ENCODE results near the gene NKD1.

Gene NKD1

DNA sequence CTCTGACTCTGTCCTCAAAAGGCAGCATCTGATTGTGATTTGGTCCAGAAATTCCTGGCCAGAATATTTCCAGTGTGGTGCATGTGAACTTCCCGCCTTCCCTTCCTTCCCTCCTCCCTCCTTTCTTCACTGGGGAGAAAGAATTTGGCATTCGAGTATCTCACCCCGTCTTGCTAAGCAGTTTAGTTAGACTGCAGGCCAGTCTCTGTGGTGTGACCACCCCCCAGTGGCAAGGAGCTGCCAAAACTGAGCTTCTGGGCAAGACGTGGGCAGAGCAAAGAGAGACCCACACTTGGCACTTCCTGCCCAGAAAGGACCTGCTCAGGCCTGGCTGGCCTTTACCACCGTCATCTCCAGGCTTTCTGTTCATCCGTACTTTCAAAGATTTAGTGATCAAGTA is 96.5 kb downstream of the NKD1 start:
- H3K36me3 ChIP-seq (ENCODE audit: control insufficient read depth, insufficient read depth, low read length): no peaks in the 10 kb centered on the region
- H3K9me3 ChIP-seq (ENCODE audit: control insufficient read depth, insufficient read depth, low read length): no peaks in the 10 kb centered on the region
- no peaks in the 10 kb centered on the region for H3K27me3 ChIP-seq (ENCODE audit: control insufficient read depth, insufficient read depth, low read length)
- no peak overlapping the region for H3K4me3 ChIP-seq (ENCODE audit: low read depth, low read length)
- H3K4me1 ChIP-seq (ENCODE audit: control insufficient read depth, insufficient read depth, low read length): no peaks in the 10 kb centered on the region
- H3K9ac ChIP-seq (ENCODE audit: low read depth, low read length): no peak overlapping the region

DNA sequence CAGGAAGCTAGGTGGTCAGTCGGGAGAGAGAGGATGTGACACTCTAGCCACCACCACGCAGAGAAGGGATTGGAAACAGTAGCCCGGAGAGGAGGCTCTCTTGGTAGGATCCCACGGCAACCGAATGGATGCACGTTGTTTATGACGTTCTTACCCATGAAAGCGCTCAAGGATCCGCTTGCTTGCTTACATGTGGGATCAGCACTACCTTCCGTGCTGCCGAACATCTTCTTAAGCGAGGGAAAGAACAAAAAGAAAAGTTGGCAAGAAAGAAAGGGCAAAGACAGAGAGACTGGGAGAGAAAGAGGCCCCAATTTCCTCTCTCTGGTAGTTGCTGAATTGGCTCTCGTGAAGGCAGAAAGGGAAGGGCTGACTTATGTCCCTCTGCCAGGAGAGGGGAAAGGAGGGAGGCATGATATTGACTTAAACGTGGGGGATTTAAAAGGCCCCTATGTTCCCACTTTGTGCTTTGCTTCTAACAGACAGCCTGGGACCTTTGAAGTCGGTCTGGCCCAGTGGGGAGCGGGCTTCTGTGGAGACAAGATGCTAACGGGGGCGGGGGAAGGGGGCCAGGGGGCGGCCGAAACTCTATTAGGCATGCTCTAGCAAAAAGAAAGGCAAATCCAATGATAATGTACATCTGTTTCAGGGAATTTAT is 97.5 kb downstream of the NKD1 start:
- H3K36me3 ChIP-seq (ENCODE audit: control insufficient read depth, insufficient read depth, low read length): no peaks in the 10 kb centered on the region
- no peak overlapping the region for H3K9ac ChIP-seq (ENCODE audit: low read depth, low read length)
- no peak overlapping the region for H3K4me3 ChIP-seq (ENCODE audit: low read depth, low read length)
- H3K9me3 ChIP-seq (ENCODE audit: control insufficient read depth, insufficient read depth, low read length): no peaks in the 10 kb centered on the region
- H3K27me3 ChIP-seq (ENCODE audit: control insufficient read depth, insufficient read depth, low read length): no peaks in the 10 kb centered on the region
- H3K4me1 ChIP-seq (ENCODE audit: control insufficient read depth, insufficient read depth, low read length): no peaks in the 10 kb centered on the region

DNA sequence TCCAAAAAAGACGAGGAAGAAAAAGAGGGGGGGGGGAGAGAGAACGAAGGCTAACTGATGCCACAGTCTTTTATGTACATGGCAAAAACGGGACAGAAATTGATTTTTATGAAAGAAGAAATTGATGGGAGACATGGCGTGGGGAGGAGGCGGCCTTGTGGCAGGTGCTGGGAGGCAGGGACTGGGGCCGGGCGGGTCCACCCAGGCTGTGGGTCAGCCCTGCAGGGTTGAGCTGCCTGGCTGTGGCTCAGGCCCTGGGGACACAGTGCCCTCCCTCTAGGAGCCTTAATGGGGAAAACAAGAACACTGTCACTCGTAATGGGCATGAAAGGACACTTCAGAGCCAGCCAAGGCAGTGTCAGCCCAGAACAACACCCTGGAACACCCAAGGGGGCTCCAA is 98.1 kb downstream of the NKD1 start:
- H3K4me1 ChIP-seq (ENCODE audit: control insufficient read depth, insufficient read depth, low read length): no peaks in the 10 kb centered on the region
- no peaks in the 10 kb centered on the region for H3K36me3 ChIP-seq (ENCODE audit: control insufficient read depth, insufficient read depth, low read length)
- no peak overlapping the region for H3K4me3 ChIP-seq (ENCODE audit: low read depth, low read length)
- no peaks in the 10 kb centered on the region for H3K9me3 ChIP-seq (ENCODE audit: control insufficient read depth, insufficient read depth, low read length)
- H3K9ac ChIP-seq (ENCODE audit: low read depth, low read length): no peak overlapping the region
- H3K27me3 ChIP-seq (ENCODE audit: control insufficient read depth, insufficient read depth, low read length): no peaks in the 10 kb centered on the region

DNA sequence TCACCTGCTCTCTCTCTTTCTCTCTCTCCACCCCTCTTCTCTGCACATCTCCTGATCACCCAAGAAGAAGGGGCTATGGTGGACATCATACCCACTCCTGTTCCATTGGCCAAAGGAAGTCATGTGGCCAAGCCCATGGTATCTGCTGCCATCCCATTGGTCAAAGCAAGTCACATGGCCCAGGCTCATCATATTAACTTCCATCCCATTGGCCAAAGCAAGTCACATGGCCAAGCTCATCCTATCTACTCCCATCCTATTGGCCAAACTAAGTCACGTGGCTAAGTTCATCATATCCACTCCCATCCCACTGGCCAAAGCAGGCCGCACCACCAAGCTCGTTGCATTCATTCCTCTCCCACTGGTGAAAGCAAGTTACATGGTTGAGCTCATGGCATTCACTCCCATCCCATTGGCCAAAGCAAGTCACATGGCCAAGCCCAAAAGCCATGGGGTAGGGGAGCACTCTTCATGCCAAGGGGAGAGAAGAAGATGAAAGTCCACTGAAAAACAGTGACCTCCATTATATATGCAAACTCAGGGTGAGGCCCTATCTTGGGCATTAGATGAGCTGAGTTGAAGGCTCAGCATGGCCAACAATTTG is 103.7 kb downstream of the NKD1 start:
- H3K4me3 ChIP-seq (ENCODE audit: low read depth, low read length): no peak overlapping the region
- H3K9me3 ChIP-seq (ENCODE audit: control insufficient read depth, insufficient read depth, low read length): no peaks in the 10 kb centered on the region
- no peaks in the 10 kb centered on the region for H3K36me3 ChIP-seq (ENCODE audit: control insufficient read depth, insufficient read depth, low read length)
- no peak overlapping the region for H3K9ac ChIP-seq (ENCODE audit: low read depth, low read length)
- no peaks in the 10 kb centered on the region for H3K27me3 ChIP-seq (ENCODE audit: control insufficient read depth, insufficient read depth, low read length)
- no peaks in the 10 kb centered on the region for H3K4me1 ChIP-seq (ENCODE audit: control insufficient read depth, insufficient read depth, low read length)

DNA sequence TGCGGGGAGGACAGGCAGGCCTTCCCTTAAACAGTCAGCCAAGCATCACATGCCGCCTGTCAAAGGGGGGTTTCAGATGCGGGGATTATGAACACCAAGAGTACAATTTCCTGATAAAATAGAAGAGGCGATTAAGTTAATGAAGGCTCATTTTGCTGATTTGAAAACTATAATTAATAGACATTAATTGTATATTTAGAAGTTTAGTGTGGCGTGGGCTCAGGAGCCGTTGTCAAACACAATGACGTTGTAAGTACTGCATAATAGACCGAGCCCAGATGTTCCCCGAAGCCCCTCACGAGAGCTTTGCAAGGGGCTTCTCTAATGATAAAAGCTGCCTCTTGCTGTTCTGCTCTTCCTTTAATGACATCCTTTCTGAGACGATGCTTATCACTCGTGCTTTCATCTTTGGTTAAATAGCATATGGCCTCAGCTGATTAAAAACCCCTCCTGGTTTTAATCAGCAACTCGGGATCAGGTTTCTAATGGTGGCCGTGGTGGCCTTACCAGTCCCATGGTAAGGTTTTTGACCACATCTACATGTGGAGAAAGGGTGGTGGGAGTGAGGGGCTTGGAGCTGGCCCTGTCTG is 104.7 kb downstream of the NKD1 start:
- Histone ChIP-seq H3K36me3 (ENCODE audit: control insufficient read depth, insufficient read depth, low read length) (no peaks in the 10 kb centered on the region), H3K9me3 (ENCODE audit: control insufficient read depth, insufficient read depth, low read length) (no peaks in the 10 kb centered on the region), H3K4me1 (ENCODE audit: control insufficient read depth, insufficient read depth, low read length) (no peaks in the 10 kb centered on the region), H3K9ac (ENCODE audit: low read depth, low read length) (no peak overlapping the region), H3K27me3 (ENCODE audit: control insufficient read depth, insufficient read depth, low read length) (no peaks in the 10 kb centered on the region), H3K4me3 (ENCODE audit: low read depth, low read length) (no peak overlapping the region)

DNA sequence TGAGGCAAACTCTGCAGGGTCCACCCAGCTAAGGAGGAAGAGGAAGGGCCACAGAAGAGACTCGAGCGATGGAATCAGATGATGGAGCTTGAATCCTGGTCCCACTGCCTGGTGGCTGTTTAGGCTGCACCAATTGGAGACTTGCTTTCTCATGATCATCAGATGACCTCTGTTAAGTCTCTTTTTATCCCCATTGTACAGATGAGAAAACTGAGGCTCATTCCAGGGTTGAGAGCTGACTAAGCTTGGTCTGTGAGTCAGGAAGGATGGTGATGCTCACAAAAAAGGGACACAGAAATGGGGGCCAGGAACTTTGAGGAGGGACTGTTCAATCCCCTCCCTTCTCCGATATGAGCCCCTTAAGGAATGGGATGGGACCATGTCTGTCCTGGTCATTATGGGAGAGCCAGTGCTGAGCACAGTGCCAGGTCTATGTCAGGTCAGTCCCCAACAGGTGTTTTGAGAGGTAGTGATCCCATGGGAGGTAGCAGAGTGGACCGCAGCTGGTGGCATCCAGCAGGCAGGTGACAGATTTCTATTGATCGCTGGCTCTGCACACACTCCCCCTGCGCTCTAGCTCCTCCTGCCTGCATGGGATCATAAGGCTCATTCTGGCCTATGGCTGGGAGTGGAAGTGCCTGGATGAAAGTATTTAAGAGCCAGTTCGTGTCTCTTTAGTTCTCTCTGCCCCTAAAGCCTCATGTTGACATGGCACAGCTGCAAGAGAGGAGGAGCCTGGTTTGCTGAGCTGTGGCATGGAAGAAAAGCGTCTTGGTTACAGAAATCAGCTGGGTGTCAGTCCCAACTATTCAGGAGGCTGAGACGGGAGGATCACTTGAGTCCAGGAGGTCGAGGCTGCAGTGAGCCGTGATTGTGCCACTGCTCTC is 105.7 kb downstream of the NKD1 start:
- no peaks in the 10 kb centered on the region for H3K36me3 ChIP-seq (ENCODE audit: control insufficient read depth, insufficient read depth, low read length)
- no peaks in the 10 kb centered on the region for H3K27me3 ChIP-seq (ENCODE audit: control insufficient read depth, insufficient read depth, low read length)
- no peak overlapping the region for H3K9ac ChIP-seq (ENCODE audit: low read depth, low read length)
- H3K4me3 ChIP-seq (ENCODE audit: low read depth, low read length): no peak overlapping the region
- no peaks in the 10 kb centered on the region for H3K4me1 ChIP-seq (ENCODE audit: control insufficient read depth, insufficient read depth, low read length)
- no peaks in the 10 kb centered on the region for H3K9me3 ChIP-seq (ENCODE audit: control insufficient read depth, insufficient read depth, low read length)

DNA sequence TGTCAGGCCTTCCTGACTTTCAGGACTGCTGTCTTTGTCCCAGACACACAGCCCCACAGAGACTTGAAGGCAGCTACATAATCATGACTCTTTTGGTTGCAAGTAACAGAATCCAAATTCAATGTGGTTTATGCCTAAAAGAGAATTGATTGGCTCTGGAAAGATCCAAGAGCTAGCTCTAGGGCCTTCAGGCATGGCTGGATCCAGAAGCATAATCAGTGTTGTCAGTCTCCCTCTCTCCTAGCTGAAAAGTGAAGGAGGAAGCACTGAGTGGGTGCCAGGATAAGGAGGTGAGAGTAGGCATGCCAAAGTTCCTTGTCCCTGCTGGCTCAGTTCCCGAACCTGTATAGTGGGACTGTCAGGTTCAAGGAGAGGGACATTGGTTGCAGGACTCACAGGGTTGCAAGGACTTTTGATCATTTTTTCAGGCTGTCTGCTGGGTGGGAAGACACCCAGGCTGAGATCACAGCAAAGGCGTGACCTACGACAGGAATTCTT is 107.4 kb downstream of the NKD1 start:
- H3K9ac ChIP-seq (ENCODE audit: low read depth, low read length): no peak overlapping the region
- no peaks in the 10 kb centered on the region for H3K4me1 ChIP-seq (ENCODE audit: control insufficient read depth, insufficient read depth, low read length)
- no peak overlapping the region for H3K4me3 ChIP-seq (ENCODE audit: low read depth, low read length)
- no peaks in the 10 kb centered on the region for H3K27me3 ChIP-seq (ENCODE audit: control insufficient read depth, insufficient read depth, low read length)
- no peaks in the 10 kb centered on the region for H3K36me3 ChIP-seq (ENCODE audit: control insufficient read depth, insufficient read depth, low read length)
- H3K9me3 ChIP-seq (ENCODE audit: control insufficient read depth, insufficient read depth, low read length): no peaks in the 10 kb centered on the region

DNA sequence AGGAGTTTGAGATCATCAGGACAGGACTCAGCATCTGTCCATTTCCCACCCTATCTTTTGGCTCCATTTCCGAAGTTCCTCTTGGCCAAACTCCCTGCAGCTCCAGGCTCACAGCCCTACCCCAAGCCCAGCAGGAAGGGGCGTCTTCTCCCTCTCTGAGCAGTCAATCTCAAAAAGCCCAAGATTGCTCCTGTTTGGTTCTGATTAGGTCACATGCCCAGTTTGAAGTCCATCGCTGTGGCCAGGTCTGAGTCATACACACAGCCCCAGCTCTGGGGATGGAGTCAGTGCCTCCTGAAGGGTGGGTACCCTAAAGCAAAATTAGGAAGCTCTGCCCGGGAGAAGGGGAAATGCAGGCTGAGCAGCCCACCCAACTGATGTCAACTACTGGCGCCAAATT is 109.0 kb downstream of the NKD1 start:
- Histone ChIP-seq H3K4me1 (ENCODE audit: control insufficient read depth, insufficient read depth, low read length) (no peaks in the 10 kb centered on the region), H3K4me3 (ENCODE audit: low read depth, low read length) (no peak overlapping the region), H3K9ac (ENCODE audit: low read depth, low read length) (no peak overlapping the region), H3K36me3 (ENCODE audit: control insufficient read depth, insufficient read depth, low read length) (no peaks in the 10 kb centered on the region), H3K27me3 (ENCODE audit: control insufficient read depth, insufficient read depth, low read length) (no peaks in the 10 kb centered on the region), H3K9me3 (ENCODE audit: control insufficient read depth, insufficient read depth, low read length) (no peaks in the 10 kb centered on the region)

DNA sequence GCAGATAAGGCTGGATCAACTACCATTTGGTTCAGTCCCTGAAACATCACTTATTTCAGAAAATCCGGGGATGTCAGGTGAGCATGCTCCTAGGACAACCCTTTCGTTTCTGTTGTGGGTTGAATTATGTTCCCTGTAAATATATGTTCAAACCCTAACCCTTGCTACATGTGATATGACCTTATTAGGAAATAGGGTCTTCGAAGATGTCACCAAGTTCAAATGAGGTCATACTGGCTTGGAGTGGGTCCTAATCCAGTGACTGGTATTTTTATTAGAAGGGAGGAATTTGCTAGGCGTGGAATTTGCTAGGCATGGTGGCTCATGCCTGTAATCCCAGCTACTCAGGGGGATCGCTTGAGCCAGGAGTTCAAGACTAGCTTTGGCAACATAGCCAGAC is 111.6 kb downstream of the NKD1 start:
- Histone ChIP-seq H3K27me3 (ENCODE audit: control insufficient read depth, insufficient read depth, low read length) (peaks cover 3% of the 10 kb centered on the region), H3K9me3 (ENCODE audit: control insufficient read depth, insufficient read depth, low read length) (no peaks in the 10 kb centered on the region), H3K4me3 (ENCODE audit: low read depth, low read length) (no peak overlapping the region), H3K4me1 (ENCODE audit: control insufficient read depth, insufficient read depth, low read length) (no peaks in the 10 kb centered on the region), H3K9ac (ENCODE audit: low read depth, low read length) (no peak overlapping the region), H3K36me3 (ENCODE audit: control insufficient read depth, insufficient read depth, low read length) (no peaks in the 10 kb centered on the region)

DNA sequence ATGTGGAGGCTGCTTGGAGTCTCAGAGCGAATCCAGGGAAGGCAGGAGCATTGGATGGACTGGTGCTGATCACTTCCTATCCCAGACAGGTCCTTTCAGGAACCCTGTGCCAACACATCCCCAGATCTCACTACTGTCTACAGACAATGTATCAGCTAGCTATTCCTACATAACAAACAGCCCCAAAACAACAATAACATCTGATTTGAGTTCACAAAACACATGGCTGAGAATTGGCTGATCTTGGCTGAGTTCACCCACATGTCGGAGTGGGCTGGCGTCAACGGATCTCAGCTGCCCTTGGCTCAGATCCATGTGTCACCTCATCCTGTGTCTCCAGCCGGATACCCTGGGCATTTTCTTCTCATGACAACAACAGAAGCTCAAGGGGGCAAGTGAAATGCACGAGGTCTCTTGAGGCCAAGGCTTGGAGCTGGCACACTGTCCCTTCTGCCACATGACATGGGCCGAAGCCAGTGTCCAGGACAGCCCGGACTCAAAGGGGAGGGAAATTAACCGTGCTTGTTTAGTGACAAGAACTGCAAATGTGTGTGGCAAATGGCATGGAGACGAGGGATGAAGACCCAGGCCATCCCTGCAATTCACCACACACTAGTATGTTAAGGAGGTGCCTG is 114.2 kb downstream of the NKD1 start:
- H3K9me3 ChIP-seq (ENCODE audit: control insufficient read depth, insufficient read depth, low read length): no peaks in the 10 kb centered on the region
- H3K36me3 ChIP-seq (ENCODE audit: control insufficient read depth, insufficient read depth, low read length): no peaks in the 10 kb centered on the region
- H3K4me1 ChIP-seq (ENCODE audit: control insufficient read depth, insufficient read depth, low read length): no peaks in the 10 kb centered on the region
- H3K27me3 ChIP-seq (ENCODE audit: control insufficient read depth, insufficient read depth, low read length): peaks cover 3% of the 10 kb centered on the region
- no peak overlapping the region for H3K4me3 ChIP-seq (ENCODE audit: low read depth, low read length)
- H3K9ac ChIP-seq (ENCODE audit: low read depth, low read length): no peak overlapping the region

DNA sequence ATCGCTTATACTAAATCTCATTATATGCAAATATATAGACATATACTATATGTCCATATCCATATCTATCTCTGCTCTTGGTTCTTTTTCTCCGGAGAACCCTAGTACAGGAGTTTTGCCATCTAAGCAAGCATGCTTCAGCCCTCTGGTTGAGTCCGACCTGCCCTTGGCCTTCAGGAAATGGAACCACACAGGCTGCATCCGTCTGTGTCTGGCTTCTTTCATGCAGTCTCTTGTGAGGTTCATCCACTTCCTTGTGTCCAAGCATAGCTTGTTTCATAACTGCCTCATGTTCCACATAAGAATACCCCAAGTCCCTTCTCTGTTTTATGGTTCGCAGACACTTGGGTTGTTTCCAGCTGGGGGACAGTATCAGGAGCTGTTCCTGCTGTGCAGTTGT is 116.1 kb downstream of the NKD1 start:
- H3K36me3 ChIP-seq (ENCODE audit: control insufficient read depth, insufficient read depth, low read length): no peaks in the 10 kb centered on the region
- peaks cover 3% of the 10 kb centered on the region for H3K27me3 ChIP-seq (ENCODE audit: control insufficient read depth, insufficient read depth, low read length)
- H3K9me3 ChIP-seq (ENCODE audit: control insufficient read depth, insufficient read depth, low read length): no peaks in the 10 kb centered on the region
- H3K4me3 ChIP-seq (ENCODE audit: low read depth, low read length): no peak overlapping the region
- H3K4me1 ChIP-seq (ENCODE audit: control insufficient read depth, insufficient read depth, low read length): no peaks in the 10 kb centered on the region
- no peak overlapping the region for H3K9ac ChIP-seq (ENCODE audit: low read depth, low read length)
